Astrocyte of the spinal cord (primary cell): ENCODE results near the gene SBSN.
"Not testable (repeated sequence)": the region's sequence is repeated elsewhere in the genome, so short reads cannot be mapped to it uniquely, and the experiment has no call there.

Experiments used
- DNase-seq: peaks from one replicate; pipeline ENCODE4 v3.0.0; 2011; ENCODE audit warnings: low read depth, low spot score
- H3K4me3 ChIP-seq: 2 replicates; pipeline ENCODE4 v1.5.1; 2011; ENCODE audit warnings: low read depth, mild to moderate bottlenecking, low read length, moderate library complexity
- in situ Hi-C: cut with HindIII; loops from 2 replicates; pipeline ENCODE4 v1.10.0; 2017; ENCODE audit warnings: low sequenced_read_pairs
- TF ChIP-seq, protein P1 (sequence below): IDR thresholded peaks from 2 replicates; pipeline ENCODE4 v1.5.1; 2012; ENCODE audit warnings: low read depth, mild to moderate bottlenecking, low read length, inconsistent platforms

SBSN gene

DNA sequence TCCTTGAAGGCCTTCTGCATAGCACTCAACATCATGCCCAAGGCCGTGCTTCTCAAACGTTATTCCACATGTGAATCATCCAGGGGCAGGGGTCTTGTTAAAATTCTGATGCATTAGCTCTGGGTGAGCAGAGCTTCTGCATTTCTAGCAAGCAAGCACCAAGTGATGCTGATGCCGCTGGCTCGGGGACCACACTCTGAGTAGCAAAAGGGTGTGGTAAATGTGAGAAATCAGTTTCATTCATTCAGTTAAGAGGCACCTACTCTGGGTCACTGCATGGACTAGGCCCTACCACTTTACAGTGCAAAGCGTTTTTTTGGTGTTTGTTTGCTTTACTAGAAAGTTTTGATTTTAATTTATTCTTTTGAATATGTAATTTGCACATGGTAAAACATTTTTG lies 45.0 kb downstream of the SBSN start:
- DNase-seq = no peak
- in situ Hi-C loops = no loop called here
- no peak overlapping the region for H3K4me3 ChIP-seq
- TF ChIP-seq, protein P1, sequence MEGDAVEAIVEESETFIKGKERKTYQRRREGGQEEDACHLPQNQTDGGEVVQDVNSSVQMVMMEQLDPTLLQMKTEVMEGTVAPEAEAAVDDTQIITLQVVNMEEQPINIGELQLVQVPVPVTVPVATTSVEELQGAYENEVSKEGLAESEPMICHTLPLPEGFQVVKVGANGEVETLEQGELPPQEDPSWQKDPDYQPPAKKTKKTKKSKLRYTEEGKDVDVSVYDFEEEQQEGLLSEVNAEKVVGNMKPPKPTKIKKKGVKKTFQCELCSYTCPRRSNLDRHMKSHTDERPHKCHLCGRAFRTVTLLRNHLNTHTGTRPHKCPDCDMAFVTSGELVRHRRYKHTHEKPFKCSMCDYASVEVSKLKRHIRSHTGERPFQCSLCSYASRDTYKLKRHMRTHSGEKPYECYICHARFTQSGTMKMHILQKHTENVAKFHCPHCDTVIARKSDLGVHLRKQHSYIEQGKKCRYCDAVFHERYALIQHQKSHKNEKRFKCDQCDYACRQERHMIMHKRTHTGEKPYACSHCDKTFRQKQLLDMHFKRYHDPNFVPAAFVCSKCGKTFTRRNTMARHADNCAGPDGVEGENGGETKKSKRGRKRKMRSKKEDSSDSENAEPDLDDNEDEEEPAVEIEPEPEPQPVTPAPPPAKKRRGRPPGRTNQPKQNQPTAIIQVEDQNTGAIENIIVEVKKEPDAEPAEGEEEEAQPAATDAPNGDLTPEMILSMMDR = no peak

DNA sequence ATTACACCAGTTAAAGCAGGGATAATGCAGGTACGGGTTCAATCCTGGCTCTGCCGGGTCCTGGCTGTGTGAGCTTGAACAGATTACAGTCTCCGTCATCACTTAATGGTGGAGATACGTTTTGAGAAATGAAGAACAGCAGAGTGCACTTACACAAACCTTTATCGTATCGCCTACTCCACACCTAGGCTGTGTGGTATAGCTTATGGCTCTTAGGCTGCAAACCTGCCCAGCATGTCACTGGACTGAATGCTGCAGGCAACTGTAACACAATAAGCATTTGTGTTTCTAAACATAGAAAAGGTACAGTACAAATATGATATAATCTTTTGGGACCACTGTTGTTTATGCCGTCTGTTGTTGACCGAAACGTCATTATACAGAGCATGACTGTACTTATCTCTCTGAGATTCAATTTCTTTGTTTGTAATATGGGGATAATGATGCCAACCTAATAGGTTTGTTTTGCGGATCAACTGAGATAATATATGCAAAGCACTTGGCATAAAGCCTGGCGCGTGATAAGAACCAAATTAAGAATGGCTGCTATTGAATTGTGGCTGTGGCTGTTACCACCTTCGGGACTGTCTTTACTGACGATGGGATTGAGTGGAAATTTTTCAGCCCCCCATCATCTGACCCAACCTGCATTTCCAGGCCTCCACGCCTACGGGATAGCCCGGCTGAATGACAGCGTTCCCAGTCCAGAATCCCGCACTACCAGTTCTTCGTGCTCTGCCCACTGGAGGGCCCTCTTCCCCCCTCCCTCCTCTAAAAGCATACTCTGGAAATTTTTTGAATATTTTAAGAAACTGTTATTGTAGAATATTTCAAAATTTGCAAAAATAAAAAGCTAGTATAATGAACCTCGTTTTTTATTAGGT lies 49.1 kb downstream of the SBSN start:
- no peak for DNase-seq
- H3K4me3 ChIP-seq = no peak overlapping the region
- in situ Hi-C loops = no loop called here
- TF ChIP-seq, protein P1 = no peak

DNA sequence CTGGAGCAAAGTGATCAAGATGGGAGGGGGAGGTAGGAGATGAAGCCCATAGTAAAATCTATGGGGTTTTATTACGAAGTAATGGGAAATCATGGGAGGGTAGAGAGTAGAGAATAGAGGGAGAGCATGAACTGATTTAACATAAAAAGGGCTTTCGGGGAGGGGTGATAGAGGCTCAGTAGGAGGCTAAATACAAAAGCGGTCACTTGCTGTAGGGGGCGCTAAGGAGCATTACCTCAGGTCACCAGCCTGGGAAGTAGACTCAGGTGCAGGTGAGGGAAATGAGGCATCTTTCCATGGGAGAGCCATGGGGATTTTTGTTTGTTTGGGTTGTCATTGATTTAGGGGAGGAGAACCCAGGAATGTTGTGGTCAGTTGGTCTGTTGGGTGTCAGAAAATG lies 52.0 kb downstream of the SBSN start:
- DNase-seq = no peak
- in situ Hi-C loops = no loop called here
- no peak overlapping the region for H3K4me3 ChIP-seq
- TF ChIP-seq, protein P1 = no peak

DNA sequence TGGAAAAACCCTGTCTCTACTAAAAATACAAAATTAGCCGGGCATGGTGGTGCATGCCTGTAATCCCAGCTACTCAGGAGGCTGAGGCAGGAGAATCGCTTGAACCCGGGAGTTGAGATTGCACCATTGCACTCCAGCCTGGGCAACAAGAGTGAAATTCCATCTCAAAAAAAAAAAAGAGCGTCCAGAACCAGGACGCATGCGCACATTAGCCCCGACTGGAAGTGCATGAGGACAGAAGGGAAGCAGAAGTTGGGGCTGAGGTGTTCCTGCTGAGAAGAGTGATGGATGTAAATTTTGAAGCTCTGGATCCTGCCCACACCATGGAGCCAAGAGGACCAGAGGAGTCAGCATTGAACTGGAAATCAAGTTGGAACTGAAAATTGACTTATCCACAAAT lies 53.5 kb downstream of the SBSN start:
- H3K4me3 ChIP-seq, DNase-seq, in situ Hi-C loops: not testable (repeated sequence)

DNA sequence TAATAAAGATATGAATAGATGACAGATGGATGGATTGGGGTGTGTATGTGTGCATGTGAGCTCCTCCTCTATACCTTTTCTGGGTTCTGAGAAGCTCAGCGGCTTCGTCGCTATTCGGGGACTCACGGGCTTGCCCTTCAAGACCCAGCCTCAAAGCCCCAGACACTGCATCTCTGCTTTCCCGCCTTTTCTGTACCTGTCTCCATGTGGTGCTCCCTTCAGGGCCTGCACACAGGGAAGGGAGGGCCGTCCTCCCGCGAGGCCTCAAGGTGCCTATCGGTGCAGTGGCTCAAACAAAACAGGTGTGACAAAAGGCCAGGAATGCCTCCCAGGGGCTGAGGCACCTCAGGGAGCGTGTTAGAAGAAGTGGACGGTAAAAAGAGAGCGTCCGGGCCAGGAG lies 54.0 kb downstream of the SBSN start:
- no peak for DNase-seq
- in situ Hi-C loops = no loop called here
- TF ChIP-seq, protein P1 = no peak
- H3K4me3 ChIP-seq = no peak overlapping the region
